Gastrocnemius medialis (tissue), 4 donors: Measurements from ENCODE around the gene NOLC1. TPM values are rescaled to one million over a fixed set of nuclear protein-coding genes. Genes with fewer than 3 reads are reported as not detected.
A peak's percentile ranks its signal among the peaks of the same experiment; 100 is the strongest.

Experiments used
- ATAC-seq, 2 donors: fragments of 150-250 bp; one replicate each; pipeline ENCODE4 v1.9.1; 2016
- DNase-seq, 2 donors: peaks; one replicate each; pipeline ENCODE4 v3.0.0-alpha.2; 2019
- H3K27ac ChIP-seq, 4 donors: fragments of 200-600 bp; sonication (generic); 1 replicate in 1 of 4; 2 replicates in 3 of 4; pipeline ENCODE4 v1.5.1; 2016 to 2018; ENCODE audit warnings: mild to moderate bottlenecking in 2 of 4, moderate library complexity in 1 of 4
- H3K27me3 ChIP-seq, 3 donors: fragments of 200-600 bp; sonication (generic) in 2 of 3; 1 replicate in 1 of 3; 2 replicates in 2 of 3; pipeline versions ENCODE4 v1.5.1 to v1.6.0; 2016 to 2019; ENCODE audit warnings: mild to moderate bottlenecking in 1 of 3, moderate library complexity in 1 of 3
- H3K36me3 ChIP-seq, 2 donors: fragments of 200-600 bp; sonication (generic) in 1 of 2; one replicate each; pipeline ENCODE4 v1.5.1; 2017 to 2018
- H3K4me1 ChIP-seq, 2 donors: fragments of 200-600 bp; sonication (generic) in 1 of 2; one replicate each; pipeline ENCODE4 v1.5.1; 2016 to 2017; ENCODE audit warnings: mild to moderate bottlenecking in 2 of 2
- H3K4me3 ChIP-seq, 4 donors: fragments of 200-600 bp; sonication (generic) in 3 of 4; 1 replicate in 1 of 4; 2 replicates in 3 of 4; pipeline ENCODE4 v1.5.1; 2016 to 2019; ENCODE audit warnings: mild to moderate bottlenecking in 2 of 4
- H3K9me3 ChIP-seq, 3 donors: fragments of 200-600 bp; sonication (generic) in 2 of 3; 1 replicate in 1 of 3; 2 replicates in 2 of 3; pipeline ENCODE4 v1.5.1; 2016 to 2019
- POLR2A ChIP-seq, 2 donors: fragments of 450-650 bp; IDR thresholded peaks; one replicate each; pipeline ENCODE4 v1.6.1; 2017; ENCODE audit warnings: antibody characterized with exemption in 2 of 2, mild to moderate bottlenecking in 2 of 2, moderate library complexity in 2 of 2
- in situ Hi-C, 4 donors: fragments of 200-750 bp; cut with MboI; loops; one replicate each; pipeline versions ENCODE4 v1.15.0 to v1.8.0; 2017; ENCODE audit warnings: low sequenced_read_pairs in 4 of 4
- intact Hi-C: fragments of 100-400 bp; cut with DNase I; formaldehyde crosslinking; loops from one replicate; pipeline ENCODE4 v1.15.1; 2023; ENCODE audit warnings: low total_unique reads
- total RNA-seq, 4 donors: library from RNA; depleted of rRNA; stranded (reverse); fragments of >200 nt; gene quantifications; one replicate each; pipeline versions ENCODE4 v1.1.0 to v1.2.3, GENCODE V29; 2016
- TF ChIP-seq, protein P1 (sequence below), 5 experiments: fragments of 450-650 bp in 3 of 5; fragments of 200-600 bp in 2 of 5; sonication (generic) in 2 of 5; IDR thresholded peaks in 4 of 5; conservative IDR thresholded peaks in 1 of 5; 1 replicate in 4 of 5; 2 replicates in 1 of 5; pipeline ENCODE4 v1.5.1; 2016 to 2019; ENCODE audit warnings: antibody characterized with exemption in 5 of 5, mild to moderate bottlenecking in 3 of 5, moderate library complexity in 3 of 5

NOLC1 gene
- total RNA-seq, 4 donors from 2014 or later = 37.2 to 76.7 (median 71.1) TPM

DNA sequence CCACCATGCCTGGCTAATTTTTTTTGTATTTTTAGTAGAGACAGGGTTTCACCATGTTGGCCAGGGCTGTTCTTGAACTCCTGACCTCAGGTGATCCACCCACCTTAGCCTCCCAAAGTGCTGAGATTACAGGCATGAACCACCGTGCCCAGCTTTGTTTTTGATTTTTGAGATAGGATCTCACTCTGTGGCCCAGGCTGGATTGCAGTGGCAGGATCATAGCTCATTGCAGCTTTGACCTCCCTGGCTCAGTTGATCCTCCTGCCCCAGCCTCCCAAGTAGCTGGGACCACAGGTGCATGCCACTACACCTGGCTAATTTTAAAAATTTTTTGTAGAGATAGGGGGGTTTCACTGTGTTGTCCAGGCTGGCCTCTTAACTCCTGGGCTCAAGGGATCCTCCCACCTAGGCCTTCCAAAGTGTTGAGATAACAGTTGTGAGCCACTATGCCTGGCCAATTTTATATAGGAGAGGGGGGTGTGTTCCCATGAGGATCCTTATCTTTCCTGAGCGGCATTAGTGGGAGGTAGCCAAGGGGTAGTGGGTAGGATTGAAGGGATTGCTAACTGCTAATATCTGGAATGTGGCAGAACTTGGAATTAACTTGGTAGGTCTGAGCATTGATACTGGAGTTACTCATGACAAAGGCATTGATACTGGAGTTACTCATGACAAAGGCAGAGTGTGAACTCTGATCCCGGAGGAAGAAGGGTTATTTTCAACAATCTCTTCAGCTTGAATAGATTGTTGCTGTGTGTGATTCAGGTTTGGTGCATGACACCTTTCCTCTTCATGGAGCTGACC, 1.0 kb upstream of the NOLC1 start:
- in situ Hi-C loops (no loop called here), intact Hi-C loops (no loop called here)
- Histone ChIP-seq H3K36me3 (peaks cover 0 to 48% of the 10 kb centered on the region in 2 donors), H3K27ac (peak overlapping the region; percentile 82 to 97 (median 94)), H3K27me3 (no peaks in the 10 kb centered on the region), H3K4me1 (peaks cover 12 to 16% of the 10 kb centered on the region in 2 donors), H3K4me3 (peak overlapping the region; percentile 75 to 99 (median 92)), H3K9me3 (no peaks in the 10 kb centered on the region)
- TF ChIP-seq, protein P1, sequence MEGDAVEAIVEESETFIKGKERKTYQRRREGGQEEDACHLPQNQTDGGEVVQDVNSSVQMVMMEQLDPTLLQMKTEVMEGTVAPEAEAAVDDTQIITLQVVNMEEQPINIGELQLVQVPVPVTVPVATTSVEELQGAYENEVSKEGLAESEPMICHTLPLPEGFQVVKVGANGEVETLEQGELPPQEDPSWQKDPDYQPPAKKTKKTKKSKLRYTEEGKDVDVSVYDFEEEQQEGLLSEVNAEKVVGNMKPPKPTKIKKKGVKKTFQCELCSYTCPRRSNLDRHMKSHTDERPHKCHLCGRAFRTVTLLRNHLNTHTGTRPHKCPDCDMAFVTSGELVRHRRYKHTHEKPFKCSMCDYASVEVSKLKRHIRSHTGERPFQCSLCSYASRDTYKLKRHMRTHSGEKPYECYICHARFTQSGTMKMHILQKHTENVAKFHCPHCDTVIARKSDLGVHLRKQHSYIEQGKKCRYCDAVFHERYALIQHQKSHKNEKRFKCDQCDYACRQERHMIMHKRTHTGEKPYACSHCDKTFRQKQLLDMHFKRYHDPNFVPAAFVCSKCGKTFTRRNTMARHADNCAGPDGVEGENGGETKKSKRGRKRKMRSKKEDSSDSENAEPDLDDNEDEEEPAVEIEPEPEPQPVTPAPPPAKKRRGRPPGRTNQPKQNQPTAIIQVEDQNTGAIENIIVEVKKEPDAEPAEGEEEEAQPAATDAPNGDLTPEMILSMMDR (IDR thresholded peaks at IDR 0.05 in 4 of 5, conservative IDR thresholded peaks at IDR 0.05 in 1 of 5) = no peak
- TF ChIP-seq POLR2A (IDR thresholded peaks at IDR 0.05) = no peak
- DNase-seq = no peak
- no peak for ATAC-seq

DNA sequence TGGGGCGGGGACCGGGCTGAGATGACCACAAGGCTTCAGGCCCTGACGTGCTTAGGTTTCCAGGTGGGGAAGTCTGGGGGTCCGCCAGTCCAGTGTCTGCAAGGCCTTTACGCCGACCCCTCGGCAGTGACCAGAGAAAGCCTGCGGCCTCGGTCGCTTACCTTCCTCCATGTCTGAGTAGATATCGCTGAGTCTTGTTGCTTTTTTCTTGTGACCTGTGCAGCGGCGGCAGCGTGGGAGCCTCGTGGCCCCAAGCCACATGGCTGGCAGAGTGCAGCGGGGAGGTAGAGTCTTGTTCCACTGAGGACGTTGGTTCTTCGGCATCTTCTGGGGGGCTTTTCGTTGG, 329 bp downstream of the NOLC1 start:
- Histone ChIP-seq H3K36me3 (peaks cover 0 to 47% of the 10 kb centered on the region in 2 donors), H3K27ac (peak overlapping the region; percentile 82 to 97 (median 94)), H3K4me1 (peaks cover 12 to 16% of the 10 kb centered on the region in 2 donors), H3K9me3 (no peaks in the 10 kb centered on the region), H3K27me3 (no peaks in the 10 kb centered on the region), H3K4me3 (peak overlapping the region; percentile 75 to 99 (median 92))
- ATAC-seq (peak; percentile 13 to 26), DNase-seq (peak in 1 of 2 donors; percentile 30)
- intact Hi-C loops (loop anchor here (1.0 kb wide), 5 partner anchors 19 to 350 kb away; partner anchors contain the start of genes ACTR1A, NFKB2, OGA and PPRC1), in situ Hi-C loops (no loop called here)
- TF ChIP-seq, protein P1 (IDR thresholded peaks at IDR 0.05 in 4 of 5, conservative IDR thresholded peaks at IDR 0.05 in 1 of 5) = no peak
- TF ChIP-seq POLR2A (IDR thresholded peaks at IDR 0.05) = no peak

DNA sequence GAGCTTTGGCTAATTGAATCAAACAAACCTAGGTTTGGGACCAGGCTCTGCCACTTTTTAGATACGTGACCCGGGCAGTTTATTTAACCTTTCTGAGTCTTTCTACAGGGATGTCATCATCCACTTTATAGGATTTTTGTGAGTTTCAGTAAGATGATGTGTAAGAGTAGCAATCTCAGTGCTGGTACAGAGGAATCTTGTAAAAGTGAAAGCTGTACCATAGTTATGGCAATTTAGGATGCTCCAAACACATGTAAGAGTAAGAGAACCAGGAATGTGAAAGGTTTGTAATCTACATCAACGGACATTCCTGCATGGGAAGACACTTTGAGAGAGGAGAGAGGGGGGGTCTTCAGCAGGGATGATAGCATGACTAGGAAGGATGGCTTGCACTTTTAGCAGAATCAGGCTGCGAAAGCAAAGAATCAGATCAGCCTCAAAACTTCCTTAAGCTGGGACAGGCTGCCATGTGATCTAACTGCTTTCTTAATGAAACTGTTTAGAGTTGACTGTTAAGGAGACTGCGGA, 968 bp downstream of the NOLC1 start:
- TF ChIP-seq, protein P1 (IDR thresholded peaks at IDR 0.05 in 4 of 5, conservative IDR thresholded peaks at IDR 0.05 in 1 of 5) = no peak
- Histone ChIP-seq H3K4me3 (peak overlapping the region; percentile 75 to 99 (median 92)), H3K9me3 (no peaks in the 10 kb centered on the region), H3K27me3 (no peaks in the 10 kb centered on the region), H3K4me1 (peaks cover 12 to 16% of the 10 kb centered on the region in 2 donors), H3K27ac (peak overlapping the region; percentile 82 to 97 (median 94)), H3K36me3 (peaks cover 0 to 47% of the 10 kb centered on the region in 2 donors)
- DNase-seq (no peak), ATAC-seq (no peak)
- in situ Hi-C loops (no loop called here), intact Hi-C loops (no loop called here)

DNA sequence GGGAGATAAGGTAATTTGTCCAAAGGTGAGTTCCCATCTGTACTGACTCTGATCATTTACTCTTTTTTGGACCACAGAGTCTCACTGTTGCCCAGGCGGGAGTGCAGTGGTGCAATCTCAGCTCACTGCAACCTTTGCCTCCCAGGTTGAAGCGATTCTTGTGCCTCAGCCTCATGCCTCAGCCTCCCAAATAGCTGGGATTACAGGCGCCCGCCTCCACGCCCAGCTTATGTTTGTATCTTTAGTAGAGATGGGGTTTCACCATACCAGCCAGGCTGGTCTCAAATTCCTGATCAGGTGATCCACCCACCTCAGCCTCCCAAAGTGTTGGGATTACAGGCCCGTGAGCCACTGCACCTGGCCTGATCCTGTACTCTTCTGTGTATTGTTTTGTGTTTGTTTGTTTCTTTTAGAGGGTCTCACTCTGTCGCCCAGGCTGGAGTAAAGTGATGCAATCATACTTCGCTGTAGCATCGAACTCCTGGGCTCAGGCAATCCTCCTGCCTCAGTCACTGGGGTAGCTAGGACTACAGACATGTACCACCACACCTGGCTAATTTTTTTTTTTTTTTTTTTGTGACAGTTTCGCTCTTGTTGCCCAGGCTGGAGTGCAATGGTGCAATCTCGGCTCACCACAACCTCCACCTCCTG, 2.4 kb downstream of the NOLC1 start:
- Histone ChIP-seq H3K9me3 (no peaks in the 10 kb centered on the region), H3K27ac (no peak overlapping the region), H3K4me1 (peaks cover 12 to 16% of the 10 kb centered on the region in 2 donors), H3K27me3 (no peaks in the 10 kb centered on the region), H3K36me3 (peaks cover 3 to 47% of the 10 kb centered on the region in 2 donors), H3K4me3 (no peak overlapping the region)
- intact Hi-C loops (no loop called here), in situ Hi-C loops (no loop called here)
- no peak for ATAC-seq
- TF ChIP-seq POLR2A (IDR thresholded peaks at IDR 0.05) = no peak
- TF ChIP-seq, protein P1 (IDR thresholded peaks at IDR 0.05 in 4 of 5, conservative IDR thresholded peaks at IDR 0.05 in 1 of 5) = no peak
- DNase-seq = no peak
